Measurements from ENCODE around the gene INPP5D. TPM values are rescaled to one million over a fixed set of nuclear protein-coding genes. Genes with fewer than 3 reads are reported as not detected.

Gene INPP5D
- total RNA-seq, 4 donors from 2014 or later: 22.8 to 55.3 (median 42.1) TPM

GRCh38 chr2:233213011-233213410 is 152.9 kb downstream of the INPP5D start:
- TF ChIP-seq EP300 (IDR thresholded peaks at IDR 0.05): no peak
- TF ChIP-seq POLR2A (IDR thresholded peaks at IDR 0.05): no peak
- TF ChIP-seq, protein P1, sequence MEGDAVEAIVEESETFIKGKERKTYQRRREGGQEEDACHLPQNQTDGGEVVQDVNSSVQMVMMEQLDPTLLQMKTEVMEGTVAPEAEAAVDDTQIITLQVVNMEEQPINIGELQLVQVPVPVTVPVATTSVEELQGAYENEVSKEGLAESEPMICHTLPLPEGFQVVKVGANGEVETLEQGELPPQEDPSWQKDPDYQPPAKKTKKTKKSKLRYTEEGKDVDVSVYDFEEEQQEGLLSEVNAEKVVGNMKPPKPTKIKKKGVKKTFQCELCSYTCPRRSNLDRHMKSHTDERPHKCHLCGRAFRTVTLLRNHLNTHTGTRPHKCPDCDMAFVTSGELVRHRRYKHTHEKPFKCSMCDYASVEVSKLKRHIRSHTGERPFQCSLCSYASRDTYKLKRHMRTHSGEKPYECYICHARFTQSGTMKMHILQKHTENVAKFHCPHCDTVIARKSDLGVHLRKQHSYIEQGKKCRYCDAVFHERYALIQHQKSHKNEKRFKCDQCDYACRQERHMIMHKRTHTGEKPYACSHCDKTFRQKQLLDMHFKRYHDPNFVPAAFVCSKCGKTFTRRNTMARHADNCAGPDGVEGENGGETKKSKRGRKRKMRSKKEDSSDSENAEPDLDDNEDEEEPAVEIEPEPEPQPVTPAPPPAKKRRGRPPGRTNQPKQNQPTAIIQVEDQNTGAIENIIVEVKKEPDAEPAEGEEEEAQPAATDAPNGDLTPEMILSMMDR (IDR thresholded peaks at IDR 0.05): no peak

DNA sequence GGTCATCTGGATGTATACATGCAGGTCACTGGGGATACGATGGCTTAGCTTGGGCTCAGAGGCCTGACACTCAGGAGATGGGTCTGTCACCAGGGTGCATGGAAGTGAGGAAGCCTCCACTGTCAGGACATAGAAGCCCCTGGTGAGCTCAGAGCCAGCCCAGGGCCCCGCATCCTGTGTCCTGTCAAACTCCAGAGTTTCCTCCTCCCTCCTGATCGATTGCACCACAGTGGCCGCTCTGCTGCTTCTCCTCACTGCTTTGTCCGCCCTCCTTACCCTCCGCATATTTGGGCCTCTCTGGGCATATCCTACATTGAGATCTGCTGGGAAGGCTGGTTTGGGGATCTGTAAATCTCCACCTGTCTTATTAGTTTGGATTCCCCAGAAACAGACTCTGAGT is 153.8 kb downstream of the INPP5D start:
- Histone ChIP-seq H3K4me3 (no peak overlapping the region), H3K27ac (no peak overlapping the region), H3K36me3 (no peaks in the 10 kb centered on the region), H3K9me3 (no peaks in the 10 kb centered on the region), H3K27me3 (no peaks in the 10 kb centered on the region), H3K4me1 (peaks cover 0 to 30% (median 7%) of the 10 kb centered on the region in 4 donors)
- no peak for TF ChIP-seq POLR2A (IDR thresholded peaks at IDR 0.05)
- TF ChIP-seq, protein P1 (IDR thresholded peaks at IDR 0.05): no peak
- TF ChIP-seq EP300 (IDR thresholded peaks at IDR 0.05): no peak
- 79 to 85% methylated on average over 6 of the region's 6 CpGs for WGBS, 2 donors
- no peak for DNase-seq (ENCODE audit: low spot score in 2 of 2)

More at GRCh38 chr2:233213011-233213410, 152.9 kb downstream of the INPP5D start:
- Histone ChIP-seq H3K27ac (no peak overlapping the region), H3K27me3 (no peaks in the 10 kb centered on the region), H3K4me3 (no peak overlapping the region), H3K9me3 (no peaks in the 10 kb centered on the region), H3K36me3 (no peaks in the 10 kb centered on the region), H3K4me1 (peaks cover 0 to 38% (median 7%) of the 10 kb centered on the region in 4 donors)
- DNase-seq (ENCODE audit: low spot score in 2 of 2): no peak
- 90 to 93% methylated on average over 15 of the region's 15 CpGs for WGBS, 2 donors

DNA sequence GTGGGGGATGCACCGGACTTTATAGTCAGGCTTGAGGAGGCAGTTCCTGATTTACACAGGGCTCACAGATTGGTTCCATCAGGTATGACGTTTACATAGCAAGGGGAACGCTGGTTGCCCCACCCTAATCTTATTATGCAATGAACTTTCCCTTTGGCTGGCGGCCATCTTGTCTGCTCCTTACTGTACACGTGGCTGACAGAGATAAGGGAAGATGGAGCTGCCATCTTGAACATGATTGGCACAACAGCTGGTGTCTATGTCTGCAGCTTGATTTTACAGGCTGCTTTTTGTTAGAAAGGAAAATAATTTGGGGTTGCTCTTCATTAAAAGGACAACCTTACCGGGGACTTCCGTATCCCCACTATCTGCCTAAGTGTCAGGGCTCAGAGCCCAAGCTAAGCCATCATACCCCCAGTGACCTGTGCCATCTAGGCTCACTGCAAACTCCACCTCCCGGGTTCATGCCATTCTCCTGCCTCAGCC is 157.8 kb downstream of the INPP5D start:
- H3K4me3 ChIP-seq: no peak overlapping the region
- TF ChIP-seq POLR2A (IDR thresholded peaks at IDR 0.05): no peak
- TF ChIP-seq EP300 (IDR thresholded peaks at IDR 0.05): no peak
- no peaks in the 10 kb centered on the region for H3K4me1 ChIP-seq
- 80 to 83% methylated on average over 8 of the region's 8 CpGs for WGBS, 2 donors
- H3K36me3 ChIP-seq: no peaks in the 10 kb centered on the region
- no peaks in the 10 kb centered on the region for H3K27me3 ChIP-seq
- H3K27ac ChIP-seq: no peak overlapping the region
- DNase-seq (ENCODE audit: low spot score in 2 of 2): no peak
- no peaks in the 10 kb centered on the region for H3K9me3 ChIP-seq

- H3K9me3 ChIP-seq: no peaks in the 10 kb centered on the region
- WGBS, 2 donors: 89 to 95% methylated on average over 3 to 4 of the region's 6 CpGs
- TF ChIP-seq EP300 (IDR thresholded peaks at IDR 0.05): no peak
- TF ChIP-seq, protein P1 (IDR thresholded peaks at IDR 0.05): no peak
- TF ChIP-seq POLR2A (IDR thresholded peaks at IDR 0.05): no peak
- DNase-seq (ENCODE audit: low spot score in 2 of 2): no peak
- H3K27ac ChIP-seq: no peak overlapping the region
- H3K4me1 ChIP-seq: no peaks in the 10 kb centered on the region
- no peaks in the 10 kb centered on the region for H3K36me3 ChIP-seq
- H3K4me3 ChIP-seq: no peak overlapping the region
- H3K27me3 ChIP-seq: no peaks in the 10 kb centered on the region
Observed at GRCh38 chr2:233218836-233219235, 158.7 kb downstream of the INPP5D start.

DNA sequence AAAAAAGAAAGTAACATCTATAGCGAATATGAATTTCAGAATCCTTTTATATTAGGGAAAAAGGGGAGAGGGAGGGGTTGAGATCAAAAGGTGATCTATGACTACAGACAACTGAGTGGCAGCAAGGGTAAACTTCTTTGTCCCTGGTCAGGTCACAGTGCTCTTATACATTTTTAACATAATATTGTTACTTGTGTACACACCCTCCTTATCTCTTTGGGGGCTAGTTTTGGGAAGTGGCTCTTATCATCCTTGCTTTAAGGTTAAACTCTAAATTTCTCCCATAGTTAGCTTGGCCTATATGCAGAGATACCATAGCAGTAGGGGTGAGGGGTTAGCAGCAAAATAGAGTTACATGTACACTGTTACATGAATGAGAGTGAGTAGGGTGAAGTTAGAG is 159.7 kb downstream of the INPP5D start:
- Histone ChIP-seq H3K4me1 (no peaks in the 10 kb centered on the region), H3K36me3 (no peaks in the 10 kb centered on the region), H3K9me3 (no peaks in the 10 kb centered on the region), H3K27me3 (no peaks in the 10 kb centered on the region), H3K4me3 (no peak overlapping the region), H3K27ac (no peak overlapping the region)
- WGBS, 2 donors: 97 to 98% methylated on average over 1 of the region's 1 CpG
- TF ChIP-seq POLR2A (IDR thresholded peaks at IDR 0.05) (no peak), EP300 (IDR thresholded peaks at IDR 0.05) (no peak)
- TF ChIP-seq, protein P1 (IDR thresholded peaks at IDR 0.05): no peak
- no peak for DNase-seq (ENCODE audit: low spot score in 2 of 2)
